Measurements from ENCODE around the gene TET1. TPM values are rescaled to one million over a fixed set of nuclear protein-coding genes. Genes with fewer than 3 reads are reported as not detected.

TET1 gene
- total RNA-seq, 1 experiment from 2014 or later = 2.7 TPM

DNA sequence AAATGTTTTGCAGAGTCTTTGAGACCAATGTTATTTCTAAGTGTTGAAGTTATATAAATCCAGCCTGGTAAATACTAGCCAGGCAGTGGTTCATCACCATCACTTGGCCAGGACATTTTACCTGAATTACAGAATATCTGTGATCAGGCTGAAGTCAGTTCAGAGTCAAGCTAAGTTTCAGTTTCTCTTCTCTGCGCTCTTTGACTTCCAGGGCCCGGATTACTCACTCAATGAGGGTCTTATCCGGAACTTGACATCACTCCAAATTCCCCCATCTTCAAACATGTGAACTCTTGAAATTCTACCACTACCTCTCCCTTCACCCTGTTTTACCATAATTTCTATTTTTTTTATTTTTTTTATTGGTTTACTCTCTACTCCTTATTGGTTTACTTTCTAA lies 124.3 kb downstream of the TET1 start:
- Histone ChIP-seq H4K20me1 (ENCODE audit: insufficient read depth) (no peaks in the 10 kb centered on the region), H3K4me1 (ENCODE audit: control insufficient read depth in 1 of 2, insufficient read depth in 2 of 2, low read length in 2 of 2) (no peaks in the 10 kb centered on the region), H3K27me3 (ENCODE audit: insufficient read depth, low read length) (no peaks in the 10 kb centered on the region), H3K4me2 (ENCODE audit: low read length) (no peak overlapping the region), H3K79me2 (ENCODE audit: insufficient read depth, low read length) (no peaks in the 10 kb centered on the region), H2AFZ (ENCODE audit: low read depth, low read length, poor library complexity, severe bottlenecking) (no peak overlapping the region), H3K36me3 (ENCODE audit: control insufficient read depth in 1 of 2, insufficient read depth in 2 of 2, low read length in 2 of 2) (no peaks in the 10 kb centered on the region), H3K9me2 (ENCODE audit: insufficient read depth) (no peaks in the 10 kb centered on the region), H3K4me3 (replicated peaks in 1 of 2; ENCODE audit: low read depth in 1 of 2, low read length in 2 of 2) (no peak overlapping the region), H3K9me3 (ENCODE audit: control insufficient read depth in 1 of 2, insufficient read depth in 1 of 2, low read depth in 1 of 2, low read length in 2 of 2) (no peaks in the 10 kb centered on the region), H3K27ac (ENCODE audit: low read depth, low read length) (no peak overlapping the region), H3K9ac (ENCODE audit: low read length) (no peak overlapping the region)
- POLR2A ChIA-PET = no interaction called here
- intact Hi-C loops (cut with micrococcal nuclease) = no loop called here
- BruUV-seq (replicated peaks) = no TSS peak
- DNase-seq (ENCODE audit: low read depth, low spot score) = no peak
- CTCF ChIA-PET = no interaction called here
- ATAC-seq = no peak
- no peak for TF ChIP-seq CEBPB (IDR thresholded peaks at IDR 0.05; ENCODE audit: low read depth)
- TF ChIP-seq FOSL1 (IDR thresholded peaks at IDR 0.05; ENCODE audit: low read depth) = no peak
- TF ChIP-seq, protein P1, sequence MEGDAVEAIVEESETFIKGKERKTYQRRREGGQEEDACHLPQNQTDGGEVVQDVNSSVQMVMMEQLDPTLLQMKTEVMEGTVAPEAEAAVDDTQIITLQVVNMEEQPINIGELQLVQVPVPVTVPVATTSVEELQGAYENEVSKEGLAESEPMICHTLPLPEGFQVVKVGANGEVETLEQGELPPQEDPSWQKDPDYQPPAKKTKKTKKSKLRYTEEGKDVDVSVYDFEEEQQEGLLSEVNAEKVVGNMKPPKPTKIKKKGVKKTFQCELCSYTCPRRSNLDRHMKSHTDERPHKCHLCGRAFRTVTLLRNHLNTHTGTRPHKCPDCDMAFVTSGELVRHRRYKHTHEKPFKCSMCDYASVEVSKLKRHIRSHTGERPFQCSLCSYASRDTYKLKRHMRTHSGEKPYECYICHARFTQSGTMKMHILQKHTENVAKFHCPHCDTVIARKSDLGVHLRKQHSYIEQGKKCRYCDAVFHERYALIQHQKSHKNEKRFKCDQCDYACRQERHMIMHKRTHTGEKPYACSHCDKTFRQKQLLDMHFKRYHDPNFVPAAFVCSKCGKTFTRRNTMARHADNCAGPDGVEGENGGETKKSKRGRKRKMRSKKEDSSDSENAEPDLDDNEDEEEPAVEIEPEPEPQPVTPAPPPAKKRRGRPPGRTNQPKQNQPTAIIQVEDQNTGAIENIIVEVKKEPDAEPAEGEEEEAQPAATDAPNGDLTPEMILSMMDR (IDR thresholded peaks at IDR 0.05 in 2 of 3, conservative IDR thresholded peaks at IDR 0.05 in 1 of 3; ENCODE audit: borderline replicate concordance in 1 of 3, insufficient read depth in 1 of 3, low read depth in 2 of 3, low read length in 2 of 3) = no peak
- RAD21 ChIA-PET (ENCODE audit: low non-redundant PET in 1 of 2, low total read pairs in 2 of 2, uncharacterized antibody in 2 of 2, unreplicated experiment in 2 of 2) = no interaction called here

DNA sequence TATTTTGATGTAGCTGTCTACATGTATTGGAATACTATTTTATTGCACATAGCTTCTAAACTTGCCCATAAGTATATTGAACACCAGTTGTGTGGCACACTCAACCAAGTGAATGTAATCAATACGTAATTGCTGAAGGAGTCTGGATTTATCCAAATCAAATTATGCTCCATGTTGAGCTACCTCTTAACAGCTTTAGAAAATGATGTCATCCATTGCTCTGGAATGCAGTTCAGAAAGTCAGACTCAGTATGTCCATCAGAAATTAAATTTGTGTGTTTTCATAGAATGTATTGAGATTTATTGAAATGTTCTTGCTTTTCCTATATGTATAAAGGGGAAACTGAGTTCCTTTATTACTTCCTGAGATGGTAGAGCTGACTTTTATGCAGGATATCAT lies 135.9 kb downstream of the TET1 start:
- H3K9me2 ChIP-seq (ENCODE audit: insufficient read depth) = no peaks in the 10 kb centered on the region
- ChIA-PET POLR2A (no interaction called here), CTCF (no interaction called here), RAD21 (ENCODE audit: low non-redundant PET in 1 of 2, low total read pairs in 2 of 2, uncharacterized antibody in 2 of 2, unreplicated experiment in 2 of 2) (interaction anchor here in 1 of 2 experiments (0.7 kb wide), 1 partner anchor 14 kb away, joined by 3 read pairs; no protein-coding TSS in a partner anchor)
- BruUV-seq (replicated peaks) = no TSS peak
- H3K4me3 ChIP-seq (replicated peaks in 1 of 2; ENCODE audit: low read depth in 1 of 2, low read length in 2 of 2) = no peak overlapping the region
- intact Hi-C loops (cut with micrococcal nuclease) = no loop called here
- H3K4me1 ChIP-seq (ENCODE audit: control insufficient read depth in 1 of 2, insufficient read depth in 2 of 2, low read length in 2 of 2) = no peaks in the 10 kb centered on the region
- H4K20me1 ChIP-seq (ENCODE audit: insufficient read depth) = no peaks in the 10 kb centered on the region
- no peak overlapping the region for H2AFZ ChIP-seq (ENCODE audit: low read depth, low read length, poor library complexity, severe bottlenecking)
- ATAC-seq = no peak
- DNase-seq (ENCODE audit: low read depth, low spot score) = no peak
- no peaks in the 10 kb centered on the region for H3K36me3 ChIP-seq (ENCODE audit: control insufficient read depth in 1 of 2, insufficient read depth in 2 of 2, low read length in 2 of 2)
- H3K27ac ChIP-seq (ENCODE audit: low read depth, low read length) = no peak overlapping the region
- TF ChIP-seq RAD21 (IDR thresholded peaks at IDR 0.05; ENCODE audit: low read depth) (no peak), EGR1 (IDR thresholded peaks at IDR 0.05; ENCODE audit: low read depth) (no peak), ZNF274 (IDR thresholded peaks at IDR 0.05; ENCODE audit: low read depth, low read length) (no peak)
- TF ChIP-seq, protein P2, sequence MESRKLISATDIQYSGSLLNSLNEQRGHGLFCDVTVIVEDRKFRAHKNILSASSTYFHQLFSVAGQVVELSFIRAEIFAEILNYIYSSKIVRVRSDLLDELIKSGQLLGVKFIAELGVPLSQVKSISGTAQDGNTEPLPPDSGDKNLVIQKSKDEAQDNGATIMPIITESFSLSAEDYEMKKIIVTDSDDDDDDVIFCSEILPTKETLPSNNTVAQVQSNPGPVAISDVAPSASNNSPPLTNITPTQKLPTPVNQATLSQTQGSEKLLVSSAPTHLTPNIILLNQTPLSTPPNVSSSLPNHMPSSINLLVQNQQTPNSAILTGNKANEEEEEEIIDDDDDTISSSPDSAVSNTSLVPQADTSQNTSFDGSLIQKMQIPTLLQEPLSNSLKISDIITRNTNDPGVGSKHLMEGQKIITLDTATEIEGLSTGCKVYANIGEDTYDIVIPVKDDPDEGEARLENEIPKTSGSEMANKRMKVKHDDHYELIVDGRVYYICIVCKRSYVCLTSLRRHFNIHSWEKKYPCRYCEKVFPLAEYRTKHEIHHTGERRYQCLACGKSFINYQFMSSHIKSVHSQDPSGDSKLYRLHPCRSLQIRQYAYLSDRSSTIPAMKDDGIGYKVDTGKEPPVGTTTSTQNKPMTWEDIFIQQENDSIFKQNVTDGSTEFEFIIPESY (IDR thresholded peaks at IDR 0.05; ENCODE audit: extremely low read depth, insufficient replicate concordance, low read length) = no peak
- H3K27me3 ChIP-seq (ENCODE audit: insufficient read depth, low read length) = no peaks in the 10 kb centered on the region
- H3K4me2 ChIP-seq (ENCODE audit: low read length) = no peak overlapping the region
- no peaks in the 10 kb centered on the region for H3K79me2 ChIP-seq (ENCODE audit: insufficient read depth, low read length)
- H3K9ac ChIP-seq (ENCODE audit: low read length) = no peak overlapping the region
- no peaks in the 10 kb centered on the region for H3K9me3 ChIP-seq (ENCODE audit: control insufficient read depth in 1 of 2, insufficient read depth in 1 of 2, low read depth in 1 of 2, low read length in 2 of 2)

Measured in HCT116 (cell line).